GM12801 (cell line): ENCODE measurements around the gene UGT3A1.

Experiments used
- TF ChIP-seq, protein P1 (sequence below): IDR thresholded peaks from one replicate; pipeline ENCODE4 v1.5.1; 2011; ENCODE audit warnings: control low read depth; ENCODE audit not compliant: insufficient read length; ENCODE audit errors: extremely low read depth

The UGT3A1 gene

DNA sequence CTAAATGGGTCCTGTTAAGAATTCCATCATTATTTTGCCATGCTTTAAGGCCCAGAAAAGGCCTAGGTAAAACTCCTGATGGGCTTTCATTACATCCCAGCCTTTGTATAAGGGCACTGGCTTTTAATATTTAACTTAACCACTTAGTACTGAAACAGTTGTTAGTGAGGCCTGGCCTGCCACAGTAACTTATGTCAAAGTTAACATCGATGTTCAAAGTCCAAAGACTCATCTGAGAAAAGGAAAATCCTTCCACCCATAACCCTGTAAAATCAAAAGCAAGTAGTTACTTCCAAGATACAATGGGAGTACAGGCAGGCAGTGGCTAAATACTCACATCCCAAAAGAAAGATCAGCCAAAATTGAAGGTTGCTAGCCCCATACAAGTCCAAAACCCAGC, 15.0 kb upstream of the UGT3A1 start:
- TF ChIP-seq, protein P1, sequence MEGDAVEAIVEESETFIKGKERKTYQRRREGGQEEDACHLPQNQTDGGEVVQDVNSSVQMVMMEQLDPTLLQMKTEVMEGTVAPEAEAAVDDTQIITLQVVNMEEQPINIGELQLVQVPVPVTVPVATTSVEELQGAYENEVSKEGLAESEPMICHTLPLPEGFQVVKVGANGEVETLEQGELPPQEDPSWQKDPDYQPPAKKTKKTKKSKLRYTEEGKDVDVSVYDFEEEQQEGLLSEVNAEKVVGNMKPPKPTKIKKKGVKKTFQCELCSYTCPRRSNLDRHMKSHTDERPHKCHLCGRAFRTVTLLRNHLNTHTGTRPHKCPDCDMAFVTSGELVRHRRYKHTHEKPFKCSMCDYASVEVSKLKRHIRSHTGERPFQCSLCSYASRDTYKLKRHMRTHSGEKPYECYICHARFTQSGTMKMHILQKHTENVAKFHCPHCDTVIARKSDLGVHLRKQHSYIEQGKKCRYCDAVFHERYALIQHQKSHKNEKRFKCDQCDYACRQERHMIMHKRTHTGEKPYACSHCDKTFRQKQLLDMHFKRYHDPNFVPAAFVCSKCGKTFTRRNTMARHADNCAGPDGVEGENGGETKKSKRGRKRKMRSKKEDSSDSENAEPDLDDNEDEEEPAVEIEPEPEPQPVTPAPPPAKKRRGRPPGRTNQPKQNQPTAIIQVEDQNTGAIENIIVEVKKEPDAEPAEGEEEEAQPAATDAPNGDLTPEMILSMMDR = no peak

GRCh38 chr5:36001032-36001431, 9.8 kb upstream of the UGT3A1 start:
- TF ChIP-seq, protein P1 = no peak

DNA sequence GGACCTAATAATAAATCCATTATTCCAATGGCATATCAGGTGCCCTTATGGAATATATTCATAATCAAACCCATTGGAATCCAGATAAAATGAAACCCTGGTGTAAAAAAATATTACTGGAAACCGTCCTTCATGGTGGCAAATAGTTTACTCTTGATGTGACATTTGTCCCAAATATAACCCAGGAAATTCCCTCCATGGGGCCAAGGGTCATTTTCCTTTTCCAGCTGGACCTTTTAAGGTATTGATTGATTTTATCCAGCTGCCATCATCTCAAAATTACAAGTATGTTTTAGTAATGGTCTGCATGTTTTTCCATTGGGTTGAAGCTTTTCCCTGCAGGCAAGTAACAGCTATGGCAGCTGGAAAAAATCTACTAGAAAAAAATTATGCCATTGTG, 8.4 kb upstream of the UGT3A1 start:
- TF ChIP-seq, protein P1 = no peak

- TF ChIP-seq, protein P1 = no peak
Observed at GRCh38 chr5:35996076-35996475, 4.9 kb upstream of the UGT3A1 start.

- TF ChIP-seq, protein P1 = no peak
Observed at GRCh38 chr5:35990520-35990919, 670 bp downstream of the UGT3A1 start.

GRCh38 chr5:35988529-35988928, 2.7 kb downstream of the UGT3A1 start:
- TF ChIP-seq, protein P1 = no peak

- TF ChIP-seq, protein P1 = no peak
Observed at GRCh38 chr5:35987776-35988175, 3.4 kb downstream of the UGT3A1 start.

GRCh38 chr5:35979715-35980114, 11.5 kb downstream of the UGT3A1 start:
- TF ChIP-seq, protein P1 = no peak
